ENCODE results near the gene MUC5B. TPM values are rescaled to one million over a fixed set of nuclear protein-coding genes. Genes with fewer than 3 reads are reported as not detected.

Gene MUC5B
- total and polyA plus RNA-seq, 2 of the 13 experiments (the other 11 are each of a cell fraction or from before 2014, with no cell fraction given), result 0.01 TPM; not detected in 1

DNA sequence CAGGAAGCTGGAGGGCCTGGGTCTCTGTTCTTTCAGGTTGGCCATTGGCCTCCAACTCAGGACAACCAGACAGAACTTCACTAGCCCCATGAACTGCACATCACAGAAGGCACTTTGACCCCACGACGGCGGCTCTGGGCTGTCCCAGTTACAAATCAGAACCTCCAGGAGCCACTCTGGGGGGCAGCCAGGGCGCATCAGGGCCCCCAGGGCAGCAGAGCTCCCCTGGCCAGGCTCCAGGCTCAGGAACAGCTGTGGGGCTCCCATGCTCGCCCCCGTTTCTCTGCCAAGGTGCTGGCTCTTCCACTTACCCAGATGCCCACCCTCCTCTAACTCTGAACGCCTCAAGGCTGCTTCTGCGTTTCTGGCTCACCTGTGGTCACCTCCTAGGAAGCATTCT is 61.0 kb downstream of the MUC5B start:
- ATAC-seq (no peak), FAIRE-seq (no peak), DNase-seq (ENCODE audit: low spot score) (no peak)
- H4K20me1 ChIP-seq (ENCODE audit: insufficient read depth, low read length), result no peaks in the 10 kb centered on the region
- no TSS peak for BruUV-seq (replicated peaks)
- no peak overlapping the region for H2AFZ ChIP-seq (ENCODE audit: low read length)
- H3K36me3 ChIP-seq (replicated peaks in 1 of 2; ENCODE audit: control insufficient read depth in 1 of 2, insufficient read depth in 2 of 2, low read length in 2 of 2), result peaks cover 47 to 71% of the 10 kb centered on the region in 2 experiments; a peak in 4 of 5 replicates
- no peak overlapping the region for H3K4me3 ChIP-seq (replicated peaks in 1 of 3; ENCODE audit: insufficient read depth in 1 of 3, low read depth in 2 of 3, low read length in 3 of 3)
- H3K79me2 ChIP-seq (ENCODE audit: insufficient read depth, low read length), result no peaks in the 10 kb centered on the region
- no peaks in the 10 kb centered on the region for H3K4me1 ChIP-seq (ENCODE audit: insufficient read depth, low read length)
- H3K27me3 ChIP-seq (ENCODE audit: control insufficient read depth in 1 of 2, insufficient read depth in 2 of 2, low read length in 2 of 2), result no peaks in the 10 kb centered on the region; a peak in 1 of 5 replicates
- H3K4me2 ChIP-seq (ENCODE audit: low read depth, low read length), result no peak overlapping the region
- no peak overlapping the region for H3K9ac ChIP-seq (ENCODE audit: insufficient read depth, low read depth, low read length)
- no peak for TF ChIP-seq ZNF44 (CRISPR knock-in tag; IDR thresholded peaks at IDR 0.05)
- TF ChIP-seq ZNF256 (CRISPR knock-in tag; conservative IDR thresholded peaks at IDR 0.05), result no peak
- no peak for TF ChIP-seq TOPORS (CRISPR knock-in tag; IDR thresholded peaks at IDR 0.05)
- TF ChIP-seq AGO2 (optimal IDR thresholded peaks at IDR 0.05; ENCODE audit: low read depth, low read length), result no peak
- TF ChIP-seq NR2C2 (CRISPR knock-in tag; IDR thresholded peaks at IDR 0.05; ENCODE audit: borderline replicate concordance), result no peak
- no peak for TF ChIP-seq RAD51 (IDR thresholded peaks at IDR 0.05; ENCODE audit: borderline replicate concordance)
- intact Hi-C loops (cut with micrococcal nuclease; ENCODE audit: unreplicated experiment), result no loop called here
- WGBS (ENCODE audit: low lambda C conversion rate), result 92% methylated on average over 4 of the region's 8 CpGs
- no peak overlapping the region for H3K27ac ChIP-seq (ENCODE audit: extremely low read length, insufficient read depth, low read length)
- in situ Hi-C loops (cut with HindIII; ENCODE audit: extremely low pct_ligation_motif_present, low pct_unique_long_range_greater_than_20kb), result no loop called here
- ChIA-PET POLR2A (no interaction called here), CTCF (ENCODE audit: low intra/inter-chr PET ratio, low total read pairs) (no interaction called here)
- no peaks in the 10 kb centered on the region for H3K9me3 ChIP-seq (ENCODE audit: low read length)

DNA sequence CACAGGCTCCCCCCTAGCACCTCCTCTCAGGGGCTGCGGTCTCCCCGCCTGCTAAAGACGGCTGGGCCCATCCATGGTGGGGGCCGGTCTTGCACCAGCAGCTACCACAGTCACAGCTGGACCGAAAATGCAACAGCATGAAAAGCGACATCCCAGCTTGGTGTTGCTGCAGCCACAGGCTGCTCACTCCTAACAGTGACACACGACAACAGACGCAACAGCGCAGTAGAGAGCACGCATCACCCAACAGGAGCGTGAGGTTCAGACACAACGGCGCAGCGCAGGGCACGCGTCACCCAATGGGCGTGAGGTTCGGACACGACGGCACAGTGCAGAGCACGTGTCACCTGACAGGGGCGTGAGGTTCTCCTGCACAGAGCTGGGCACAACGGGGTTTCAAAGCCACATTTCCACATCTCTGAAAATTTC is 62.5 kb downstream of the MUC5B start:
- H3K4me1 ChIP-seq (ENCODE audit: insufficient read depth, low read length), result no peaks in the 10 kb centered on the region
- H3K36me3 ChIP-seq (replicated peaks in 1 of 2; ENCODE audit: control insufficient read depth in 1 of 2, insufficient read depth in 2 of 2, low read length in 2 of 2), result peaks cover 56 to 74% of the 10 kb centered on the region in 2 experiments; a peak in 4 of 5 replicates

More for the DNA sequence above, 62.5 kb downstream of the MUC5B start:
- Histone ChIP-seq H3K27ac (ENCODE audit: extremely low read length, insufficient read depth, low read length) (no peak overlapping the region), H3K4me2 (ENCODE audit: low read depth, low read length) (no peak overlapping the region), H3K79me2 (ENCODE audit: insufficient read depth, low read length) (no peaks in the 10 kb centered on the region), H3K9ac (ENCODE audit: insufficient read depth, low read depth, low read length) (no peak overlapping the region), H2AFZ (ENCODE audit: low read length) (no peak overlapping the region), H3K4me3 (replicated peaks in 1 of 3; ENCODE audit: insufficient read depth in 1 of 3, low read depth in 2 of 3, low read length in 3 of 3) (no peak overlapping the region), H4K20me1 (ENCODE audit: insufficient read depth, low read length) (no peaks in the 10 kb centered on the region), H3K9me3 (ENCODE audit: low read length) (no peaks in the 10 kb centered on the region), H3K27me3 (ENCODE audit: control insufficient read depth in 1 of 2, insufficient read depth in 2 of 2, low read length in 2 of 2) (no peaks in the 10 kb centered on the region; a peak in 1 of 5 replicates)
- WGBS (ENCODE audit: low lambda C conversion rate), result 98% methylated on average over 16 of the region's 23 CpGs
- DNase-seq (ENCODE audit: low spot score), result no peak
- in situ Hi-C loops (cut with HindIII; ENCODE audit: extremely low pct_ligation_motif_present, low pct_unique_long_range_greater_than_20kb), result no loop called here
- intact Hi-C loops (cut with micrococcal nuclease; ENCODE audit: unreplicated experiment), result no loop called here
- TF ChIP-seq ZNF260 (CRISPR knock-in tag; IDR thresholded peaks at IDR 0.05; ENCODE audit: borderline replicate concordance, low read depth) (no peak), AGO2 (optimal IDR thresholded peaks at IDR 0.05; ENCODE audit: low read depth, low read length) (peak; percentile 6), HNRNPL (IDR thresholded peaks at IDR 0.05; ENCODE audit: low read depth, low read length) (no peak)
- no TSS peak for BruUV-seq (replicated peaks)
- FAIRE-seq, result no peak
- ChIA-PET CTCF (ENCODE audit: low intra/inter-chr PET ratio, low total read pairs) (no interaction called here), POLR2A (no interaction called here)
- no peak for ATAC-seq

Measured in HepG2 (cell line).